H9 (cell line): ENCODE measurements around the gene ANAPC16. TPM values are rescaled to one million over a fixed set of nuclear protein-coding genes. Genes with fewer than 3 reads are reported as not detected.

Experiments used
- DNase-seq: peaks from one replicate; pipeline ENCODE4 v3.0.0-alpha.2; 2017
- H2AFZ ChIP-seq: one replicate; pipeline ENCODE4 v1.6.1; 2013; ENCODE audit warnings: mild to moderate bottlenecking, low read length, control low read depth, moderate library complexity
- H2AK5ac ChIP-seq: 2 replicates; pipeline ENCODE4 v1.6.1; 2013; ENCODE audit warnings: low read length, control low read depth, mixed read lengths; ENCODE audit not compliant: insufficient read length
- H2BK120ac ChIP-seq: one replicate; pipeline ENCODE4 v1.6.1; 2013; ENCODE audit warnings: low read depth, mild to moderate bottlenecking, low read length, control low read depth, inconsistent platforms; ENCODE audit not compliant: poor library complexity, severe bottlenecking
- H2BK12ac ChIP-seq: 2 replicates; pipeline ENCODE4 v1.6.1; 2013; ENCODE audit warnings: low read length, control low read depth, mixed read lengths, low read depth; ENCODE audit not compliant: insufficient read length
- H2BK15ac ChIP-seq: 2 replicates; pipeline ENCODE4 v1.6.1; 2013; ENCODE audit warnings: low read depth, low read length, control low read depth
- H2BK20ac ChIP-seq: one replicate; pipeline ENCODE4 v1.6.1; 2013; ENCODE audit warnings: low read depth, mild to moderate bottlenecking, low read length, control low read depth, inconsistent platforms; ENCODE audit not compliant: poor library complexity, severe bottlenecking
- H2BK5ac ChIP-seq: 2 replicates; pipeline ENCODE4 v1.6.1; 2013; ENCODE audit warnings: low read length, control low read depth, mixed read lengths; ENCODE audit not compliant: insufficient read length
- H3K14ac ChIP-seq: 2 replicates; pipeline ENCODE4 v1.6.1; 2013; ENCODE audit warnings: low read length, control low read depth; ENCODE audit not compliant: insufficient read depth
- H3K18ac ChIP-seq: 2 replicates; pipeline ENCODE4 v1.6.1; 2013; ENCODE audit warnings: low read depth, mild to moderate bottlenecking, mixed read lengths, low read length, control low read depth; ENCODE audit not compliant: insufficient read length
- H3K23ac ChIP-seq: 2 replicates; pipeline ENCODE4 v1.6.1; 2013; ENCODE audit warnings: low read length, control low read depth, mixed read lengths, low read depth; ENCODE audit not compliant: insufficient read length
- H3K23me2 ChIP-seq: 2 replicates; pipeline ENCODE4 v1.6.1; 2013; ENCODE audit warnings: low read depth, mild to moderate bottlenecking, mixed read lengths, low read length, control low read depth; ENCODE audit not compliant: insufficient read length, poor library complexity, severe bottlenecking
- H3K27ac ChIP-seq: 2 replicates; pipeline ENCODE4 v1.5.1; 2013; ENCODE audit warnings: low read length, control low read depth, mixed read lengths, low read depth; ENCODE audit not compliant: insufficient read length
- H3K27me3 ChIP-seq: 2 replicates; pipeline ENCODE4 v1.6.1; 2013; ENCODE audit warnings: low read length, control low read depth, inconsistent platforms; ENCODE audit not compliant: insufficient read depth
- H3K4ac ChIP-seq: 2 replicates; pipeline ENCODE4 v1.6.1; 2013; ENCODE audit warnings: low read depth, mild to moderate bottlenecking, control low read depth, inconsistent platforms, low read length, moderate library complexity
- H3K4me1 ChIP-seq: 2 replicates; pipeline ENCODE4 v1.6.1; 2013; ENCODE audit warnings: low read length, control low read depth, inconsistent platforms; ENCODE audit not compliant: insufficient read depth
- H3K4me2 ChIP-seq: 2 replicates; pipeline ENCODE4 v1.6.1; 2013; ENCODE audit warnings: low read length, control low read depth, mixed read lengths; ENCODE audit not compliant: insufficient read length, insufficient read depth
- H3K56ac ChIP-seq: 2 replicates; pipeline ENCODE4 v1.6.1; 2013; ENCODE audit warnings: low read depth, mild to moderate bottlenecking, mixed read lengths, low read length, control low read depth; ENCODE audit not compliant: insufficient read length
- H3K79me1 ChIP-seq: 2 replicates; pipeline ENCODE4 v1.6.1; 2013; ENCODE audit warnings: low read depth, mild to moderate bottlenecking, moderate library complexity, low read length, control low read depth, inconsistent platforms; ENCODE audit not compliant: insufficient read depth, poor library complexity, severe bottlenecking
- H3K79me2 ChIP-seq: 2 replicates; pipeline ENCODE4 v1.6.1; 2013; ENCODE audit warnings: low read length, control low read depth, inconsistent platforms; ENCODE audit not compliant: insufficient read depth
- H3K9ac ChIP-seq: 2 replicates; pipeline ENCODE4 v1.6.1; 2013; ENCODE audit warnings: low read length, control low read depth, mixed read lengths; ENCODE audit not compliant: insufficient read length; ENCODE audit errors: extremely low read depth
- H3K9me3 ChIP-seq: one replicate; pipeline ENCODE4 v1.6.1; 2013; ENCODE audit warnings: low read depth, low read length, inconsistent platforms; ENCODE audit not compliant: control insufficient read depth
- H3T11ph ChIP-seq: one replicate; pipeline ENCODE4 v1.6.1; 2013; ENCODE audit warnings: mild to moderate bottlenecking, low read length, control low read depth, inconsistent platforms
- H4K20me1 ChIP-seq: one replicate; pipeline ENCODE4 v1.6.1; 2013; ENCODE audit not compliant: control insufficient read depth, insufficient read length, insufficient read depth
- H4K5ac ChIP-seq: 2 replicates; pipeline ENCODE4 v1.6.1; 2013; ENCODE audit warnings: low read depth, mild to moderate bottlenecking, mixed read lengths, low read length, control low read depth; ENCODE audit not compliant: insufficient read length
- H4K8ac ChIP-seq: replicated peaks from 2 replicates; pipeline ENCODE4 v1.6.1; 2013; ENCODE audit warnings: low read length, control low read depth, mixed read lengths, low read depth; ENCODE audit not compliant: insufficient read length
- H4K91ac ChIP-seq: 2 replicates; pipeline ENCODE4 v1.6.1; 2013; ENCODE audit warnings: low read depth, mild to moderate bottlenecking, moderate library complexity, mixed read lengths, low read length, control low read depth; ENCODE audit not compliant: insufficient read length
- H3K27ac Mint-ChIP-seq, 3 experiments: 2 replicates in 2 of 3; 3 replicates in 1 of 3; pipeline ENCODE4 v1.8.0; 2020 to 2021; ENCODE audit warnings: mixed read lengths in 3 of 3, mild to moderate bottlenecking in 1 of 3, moderate library complexity in 1 of 3
- H3K27me3 Mint-ChIP-seq: 2 replicates; pipeline ENCODE4 v1.8.0; 2021; ENCODE audit warnings: low read depth, mild to moderate bottlenecking, moderate library complexity, mixed read lengths
- H3K36me3 Mint-ChIP-seq, 3 experiments: 2 replicates in 2 of 3; 3 replicates in 1 of 3; pipeline ENCODE4 v1.8.0; 2020 to 2021; ENCODE audit warnings: low read depth in 3 of 3, mixed read lengths in 3 of 3; ENCODE audit not compliant: insufficient read depth in 1 of 3
- H3K4me1 Mint-ChIP-seq, 2 experiments: 2 replicates each; pipeline ENCODE4 v1.8.0; 2020; ENCODE audit warnings: mixed read lengths in 2 of 2
- H3K4me3 Mint-ChIP-seq, 2 experiments: 2 replicates in 1 of 2; 3 replicates in 1 of 2; pipeline ENCODE4 v1.8.0; 2020 to 2021; ENCODE audit warnings: mild to moderate bottlenecking in 2 of 2, mixed read lengths in 2 of 2, moderate library complexity in 1 of 2
- H3K9me3 Mint-ChIP-seq, 2 experiments: 2 replicates in 1 of 2; 3 replicates in 1 of 2; pipeline ENCODE4 v1.8.0; 2020; ENCODE audit warnings: mild to moderate bottlenecking in 2 of 2, mixed read lengths in 2 of 2, moderate library complexity in 1 of 2
- CTCF ChIP-seq: fragments of 200-600 bp; sonication (generic); conservative IDR thresholded peaks from 3 replicates; pipeline ENCODE4 v1.8.0; 2021; ENCODE audit warnings: antibody characterized with exemption, mild to moderate bottlenecking
- total RNA-seq: library from RNA; stranded (reverse); gene quantifications from 2 replicates; pipeline ENCODE4 v1.2.1, GENCODE V29; 2021

The ANAPC16 gene
- total RNA-seq, 1 experiment from 2014 or later, result 66.6 TPM

- no peak overlapping the region for H2AK5ac ChIP-seq
- H3K27ac ChIP-seq, result no peak overlapping the region
- TF ChIP-seq CTCF, result no peak
- H3T11ph ChIP-seq, result no peak overlapping the region
- no peak overlapping the region for H2BK12ac ChIP-seq
- H4K20me1 ChIP-seq, result no peaks in the 10 kb centered on the region
- no peaks in the 10 kb centered on the region for H3K4me1 ChIP-seq
- no peak overlapping the region for H3K56ac ChIP-seq
- no peaks in the 10 kb centered on the region for H3K23me2 ChIP-seq
- H3K23ac ChIP-seq, result no peak overlapping the region
- H2BK120ac ChIP-seq, result no peak overlapping the region
- no peaks in the 10 kb centered on the region for H3K79me1 ChIP-seq
- no peaks in the 10 kb centered on the region for H3K27me3 ChIP-seq
- no peak overlapping the region for H2BK20ac ChIP-seq
- no peaks in the 10 kb centered on the region for H3K27me3 Mint-ChIP-seq
- H4K91ac ChIP-seq, result no peak overlapping the region
- no peak overlapping the region for H2AFZ ChIP-seq
- no peak overlapping the region for H3K14ac ChIP-seq
- no peaks in the 10 kb centered on the region for H3K9me3 Mint-ChIP-seq
- DNase-seq, result no peak
- H3K27ac Mint-ChIP-seq, result no peak overlapping the region
- peaks cover 0 to 15% (median 0%) of the 10 kb centered on the region in 3 experiments; a peak in 3 of 7 replicates for H3K36me3 Mint-ChIP-seq
- H4K8ac ChIP-seq, result no peak overlapping the region
- H3K4me3 Mint-ChIP-seq, result no peak overlapping the region
- H3K9ac ChIP-seq, result no peak overlapping the region
- H3K4me2 ChIP-seq, result no peak overlapping the region
- H4K5ac ChIP-seq, result no peak overlapping the region
- no peak overlapping the region for H2BK15ac ChIP-seq
- no peak overlapping the region for H3K18ac ChIP-seq
- no peaks in the 10 kb centered on the region for H3K9me3 ChIP-seq
- no peaks in the 10 kb centered on the region for H3K79me2 ChIP-seq
- H3K4me1 Mint-ChIP-seq, result no peaks in the 10 kb centered on the region; a peak in 1 of 4 replicates
- no peak overlapping the region for H2BK5ac ChIP-seq
- no peak overlapping the region for H3K4ac ChIP-seq
Measured at GRCh38 chr10:72174297-72174662, 41.5 kb upstream of the ANAPC16 start.
